K562 (cell line): ENCODE measurements around the gene STAM2. TPM values are rescaled to one million over a fixed set of nuclear protein-coding genes. Genes with fewer than 3 reads are reported as not detected.
"Not testable (repeated sequence)": the region's sequence is repeated elsewhere in the genome, so short reads cannot be mapped to it uniquely, and the experiment has no call there.

ENCODE experiments used
- ATAC-seq: fragments of 200-7000 bp; cut with Tn5 transposase; 3 replicates; pipeline ENCODE4 v1.9.1; 2020; ENCODE audit warnings: moderate library complexity
- BruUV-seq: library from RNA; stranded (reverse); fragments of 400-500 nt; replicated peaks from 2 replicates; lab custom pipeline; 2021; lab: Mats Ljungman, UMichigan
- CTCF ChIA-PET: fragments of 300-600 bp; formaldehyde crosslinking; extraction: SDS; loops from one replicate; lab custom pipeline; 2021; ENCODE audit warnings: low intra/inter-chr PET ratio; lab: Yijun Ruan, JAX
- POLR2A ChIA-PET: fragments of 300-600, 350-650 bp; sonication (Branson Sonifier 250); formaldehyde crosslinking; extraction: SDS; loops from one replicate; lab custom pipeline; 2021; ENCODE audit warnings: antibody characterized with exemption, inconsistent platforms; lab: Yijun Ruan, JAX
- DNase-seq, 4 experiments: peaks; one replicate each; pipeline versions ENCODE4 v3.0.0 to v3.0.0-alpha.2; 2011 to 2018; ENCODE audit warnings: low spot score in 3 of 4, mixed read lengths in 3 of 4; ENCODE audit errors: extremely low read depth in 1 of 4
- FAIRE-seq: peaks from 2 replicates; lab custom pipeline; 2011; peaks lifted over from hg19 to GRCh38; lab: Jason Lieb, UNC
- H2AFZ ChIP-seq: 2 replicates; pipeline ENCODE4 v1.6.0; 2011; ENCODE audit warnings: low read depth, low read length, control low read depth, inconsistent platforms
- H3K27ac ChIP-seq: fragments of 200-600 bp; 3 replicates; pipeline ENCODE4 v1.8.0; 2011; ENCODE audit warnings: low read depth, mild to moderate bottlenecking, control low read depth, inconsistent platforms, low read length, moderate library complexity, mixed read lengths; ENCODE audit errors: extremely low read depth
- H3K27me3 ChIP-seq, 2 experiments: fragments of 300-600 bp in 1 of 2; 2 replicates in 1 of 2; 3 replicates in 1 of 2; pipeline versions ENCODE4 v1.6.0 to v1.8.0; 2011; ENCODE audit warnings: inconsistent platforms in 2 of 2, low read length in 2 of 2, mild to moderate bottlenecking in 1 of 2, mixed read lengths in 1 of 2, moderate library complexity in 1 of 2; ENCODE audit not compliant: control insufficient read depth in 2 of 2, insufficient read depth in 2 of 2
- H3K36me3 ChIP-seq: fragments of 300-600 bp; 3 replicates; pipeline ENCODE4 v1.8.0; 2011; ENCODE audit warnings: mild to moderate bottlenecking, low read length, inconsistent platforms; ENCODE audit not compliant: control insufficient read depth, insufficient read depth
- H3K4me1 ChIP-seq, 2 experiments: fragments of 200-600 bp in 1 of 2; replicated peaks in 1 of 2; 2 replicates in 1 of 2; 3 replicates in 1 of 2; pipeline versions ENCODE4 v1.5.1 to v1.8.0; 2011; ENCODE audit warnings: inconsistent platforms in 2 of 2, low read length in 2 of 2, mild to moderate bottlenecking in 1 of 2, mixed read lengths in 1 of 2, moderate library complexity in 1 of 2; ENCODE audit not compliant: control insufficient read depth in 2 of 2, insufficient read depth in 2 of 2
- H3K4me2 ChIP-seq: 2 replicates; pipeline ENCODE4 v1.6.1; 2011; ENCODE audit warnings: low read length, control low read depth, inconsistent platforms, mixed read lengths; ENCODE audit not compliant: insufficient read depth
- H3K4me3 ChIP-seq: fragments of 200-600 bp; sonication (generic), shearing (Covaris generic); 2 replicates; pipeline ENCODE4 v1.5.1; 2016; ENCODE audit warnings: control low read depth, inconsistent platforms
- H3K79me2 ChIP-seq: fragments of 200-600 bp; 3 replicates; pipeline ENCODE4 v1.8.0; 2011; ENCODE audit warnings: low read length, inconsistent platforms; ENCODE audit not compliant: control insufficient read depth, insufficient read depth
- H3K9ac ChIP-seq, 2 experiments: 2 replicates each; pipeline versions ENCODE4 v1.6.0 to v1.6.1; 2011; ENCODE audit warnings: low read depth in 2 of 2, low read length in 2 of 2, control low read depth in 1 of 2, inconsistent platforms in 1 of 2, mild to moderate bottlenecking in 1 of 2, mixed read lengths in 1 of 2; ENCODE audit not compliant: insufficient read depth in 1 of 2
- H3K9me1 ChIP-seq: one replicate; pipeline ENCODE4 v1.6.0; 2011; ENCODE audit warnings: inconsistent platforms, mild to moderate bottlenecking, low read length, moderate library complexity; ENCODE audit not compliant: control insufficient read depth, insufficient read depth
- H3K9me3 ChIP-seq: replicated peaks from 2 replicates; pipeline ENCODE4 v1.5.1; 2011; ENCODE audit warnings: low read depth, low read length, inconsistent platforms; ENCODE audit not compliant: control insufficient read depth, insufficient read depth
- H4K20me1 ChIP-seq: replicated peaks from 2 replicates; pipeline ENCODE4 v1.6.1; 2011; ENCODE audit warnings: low read length, inconsistent platforms, mixed read lengths; ENCODE audit not compliant: control insufficient read depth, insufficient read depth
- KDM1A ChIP-seq, 2 experiments: fragments of 450-650 bp; IDR thresholded peaks; 2 replicates each; pipeline ENCODE4 v1.6.1; 2016; ENCODE audit warnings: mild to moderate bottlenecking in 2 of 2
- NFIC ChIP-seq: fragments of 450-650 bp; IDR thresholded peaks from 2 replicates; pipeline ENCODE4 v1.6.1; 2017; ENCODE audit warnings: mild to moderate bottlenecking, inconsistent platforms
- ZNF146 ChIP-seq: IDR thresholded peaks from one replicate; pipeline ENCODE4 v1.6.1; 2018; ENCODE audit warnings: missing compliant biosample characterization; ENCODE audit not compliant: unreplicated experiment
- WGBS: fragments of 100-300 bp; shearing (Covaris generic); methylation state at CpG from one replicate; pipeline ENCODE4 v1.1.6; 2016; ENCODE audit warnings: low coverage, mixed read lengths; ENCODE audit not compliant: insufficient coverage; ENCODE audit errors: missing lambda C conversion rate; 5-methylcytosine and 5-hydroxymethylcytosine counted together
- in situ Hi-C: fragments of 300-500 bp; cut with MboI; formaldehyde crosslinking; loops from 4 replicates; pipeline ENCODE4 v1.15.0; 2018; ENCODE audit warnings: inconsistent platforms, mixed read lengths
- intact Hi-C: fragments of 100-400 bp; cut with micrococcal nuclease; formaldehyde crosslinking; loops from 2 replicates; pipeline ENCODE4 v1.14.2; 2022
- polyA plus RNA-seq, 8 experiments: library from polyadenylated mRNA; depleted of rRNA in 4 of 8; stranded (reverse) in 5 of 8; unstranded in 3 of 8; fragments of >200 nt; fragmentation: Nextera tagmentation in 2 of 8; fragmentation: Illumina TruSeq in 1 of 8; extraction: Ambion mirVana in 2 of 8; extraction: Trizol in 1 of 8; gene quantifications; 2 replicates each; pipeline versions ENCODE4 v1.2.1 to v1.2.3, GENCODE V29; 2011 to 2014; ENCODE audit warnings: inconsistent platforms in 1 of 8, missing spikeins in 1 of 8
- total RNA-seq, 7 experiments: library from RNA; depleted of rRNA in 6 of 7; stranded (reverse); fragments of >200 nt in 6 of 7; fragmentation: Illumina TruSeq in 2 of 7; extraction: Trizol in 2 of 7; gene quantifications; 2 replicates each; pipeline versions ENCODE4 v1.2.1 to v1.2.3, GENCODE V29; 2011 to 2021; ENCODE audit warnings: low replicate concordance in 1 of 7

STAM2 gene
- total and polyA plus RNA-seq, 9 of the 15 experiments (the other 6 are each of a cell fraction or from before 2014, with no cell fraction given): 4.5 to 13.9 (median 8.7) TPM

DNA sequence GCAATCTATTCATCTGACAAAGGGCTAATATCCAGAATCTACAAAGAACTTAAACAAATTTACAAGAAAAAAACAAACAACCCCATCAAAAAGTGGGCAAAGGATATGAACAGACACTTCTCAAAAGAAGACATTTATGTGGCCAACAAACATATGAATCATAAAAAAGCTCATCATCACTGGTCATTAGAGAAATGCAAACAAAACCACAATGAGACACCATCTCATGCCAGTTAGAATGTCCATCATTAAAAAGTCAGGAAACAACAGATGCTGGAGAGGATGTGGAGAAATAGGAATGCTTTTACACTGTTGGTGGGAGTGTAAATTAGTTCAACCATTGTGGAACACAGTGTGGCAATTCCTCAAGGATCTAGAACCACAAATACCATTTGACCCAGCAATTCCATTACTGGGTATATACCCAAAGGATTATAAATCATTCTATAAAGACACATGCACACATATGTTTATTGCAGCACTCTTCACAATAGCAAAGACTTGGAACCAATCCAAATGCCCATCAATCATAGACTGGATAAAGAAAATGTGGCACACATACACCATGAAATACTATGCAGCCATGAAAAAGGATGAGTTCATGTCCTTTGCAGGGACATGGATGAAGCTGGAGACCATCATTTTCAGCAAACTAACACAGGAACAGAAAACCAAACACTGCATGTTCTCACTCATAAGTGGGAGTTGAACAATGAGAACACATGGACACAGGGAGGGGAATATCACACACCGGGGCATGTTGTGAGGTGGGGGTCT lies 22.1 kb upstream of the STAM2 start:
- H3K9ac ChIP-seq, H3K27me3 ChIP-seq, in situ Hi-C loops, H2AFZ ChIP-seq, H3K9me3 ChIP-seq, H3K4me2 ChIP-seq, ATAC-seq, FAIRE-seq, CTCF ChIA-PET, H3K4me1 ChIP-seq: not testable (repeated sequence)
- intact Hi-C loops: loop anchor here (10.0 kb wide), 1 partner anchor 1317 kb away; no protein-coding TSS in a partner anchor
- TF ChIP-seq NFIC: 0 out of 2 replicates have a peak, but pooled peaks have one; percentile 15
- TF ChIP-seq ZNF146 (CRISPR knock-in tag): peak; percentile 76
- 0 out of 4 replicates have a peak, but pooled peaks of 1 of the 2 experiments have one; percentile 16 for TF ChIP-seq KDM1A (IDR thresholded peaks at IDR 0.05)
- TF ChIP-seq, all 486 proteins: peak for 3; not testable (repeated sequence) for 483
- POLR2A ChIA-PET, H3K36me3 ChIP-seq, H3K9me1 ChIP-seq, H3K79me2 ChIP-seq, H3K4me3 ChIP-seq, H3K27ac ChIP-seq, BruUV-seq, DNase-seq, H4K20me1 ChIP-seq: not testable (repeated sequence)
- WGBS: 0% methylated on average over 1 of the region's 1 CpG
